ENCODE results near the gene ZDHHC14.

Gene ZDHHC14

GRCh38 chr6:157424491-157425020, 43.6 kb downstream of the ZDHHC14 start:
- ChIA-PET CTCF (no interaction called here), POLR2A (no interaction called here)
- no peak overlapping the region for H3K4me3 ChIP-seq (ENCODE audit: low read depth, low read length)
- TF ChIP-seq, protein P1, sequence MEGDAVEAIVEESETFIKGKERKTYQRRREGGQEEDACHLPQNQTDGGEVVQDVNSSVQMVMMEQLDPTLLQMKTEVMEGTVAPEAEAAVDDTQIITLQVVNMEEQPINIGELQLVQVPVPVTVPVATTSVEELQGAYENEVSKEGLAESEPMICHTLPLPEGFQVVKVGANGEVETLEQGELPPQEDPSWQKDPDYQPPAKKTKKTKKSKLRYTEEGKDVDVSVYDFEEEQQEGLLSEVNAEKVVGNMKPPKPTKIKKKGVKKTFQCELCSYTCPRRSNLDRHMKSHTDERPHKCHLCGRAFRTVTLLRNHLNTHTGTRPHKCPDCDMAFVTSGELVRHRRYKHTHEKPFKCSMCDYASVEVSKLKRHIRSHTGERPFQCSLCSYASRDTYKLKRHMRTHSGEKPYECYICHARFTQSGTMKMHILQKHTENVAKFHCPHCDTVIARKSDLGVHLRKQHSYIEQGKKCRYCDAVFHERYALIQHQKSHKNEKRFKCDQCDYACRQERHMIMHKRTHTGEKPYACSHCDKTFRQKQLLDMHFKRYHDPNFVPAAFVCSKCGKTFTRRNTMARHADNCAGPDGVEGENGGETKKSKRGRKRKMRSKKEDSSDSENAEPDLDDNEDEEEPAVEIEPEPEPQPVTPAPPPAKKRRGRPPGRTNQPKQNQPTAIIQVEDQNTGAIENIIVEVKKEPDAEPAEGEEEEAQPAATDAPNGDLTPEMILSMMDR (IDR thresholded peaks at IDR 0.05; ENCODE audit: insufficient read depth, low read length, missing control alignments) = no peak
- no peak for DNase-seq (ENCODE audit: low read depth, low spot score)

DNA sequence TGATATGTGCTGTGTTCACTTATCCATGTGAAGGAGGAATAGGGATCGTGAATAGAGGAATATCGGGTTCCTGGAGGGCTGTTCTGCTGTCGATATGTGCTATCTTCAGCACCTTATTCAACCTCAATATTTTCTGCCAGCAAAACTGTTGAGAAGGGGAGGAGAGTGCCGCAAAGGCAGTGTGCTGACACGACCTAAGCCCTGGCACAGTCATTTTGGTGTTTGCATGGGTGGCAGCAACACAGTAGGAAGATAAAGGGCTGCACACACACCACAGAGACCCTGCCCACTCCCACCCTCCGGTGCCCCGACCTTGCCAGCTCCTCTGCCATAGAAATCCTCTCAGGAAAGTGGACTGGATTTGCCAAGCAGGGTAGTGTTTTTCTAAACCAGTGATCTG, 47.0 kb downstream of the ZDHHC14 start:
- H3K4me3 ChIP-seq (ENCODE audit: low read depth, low read length) = no peak overlapping the region
- ChIA-PET CTCF (no interaction called here), POLR2A (no interaction called here)
- TF ChIP-seq, protein P1 (IDR thresholded peaks at IDR 0.05; ENCODE audit: insufficient read depth, low read length, missing control alignments) = no peak
- DNase-seq (ENCODE audit: low read depth, low spot score) = no peak

- no peak for DNase-seq (ENCODE audit: low read depth, low spot score)
- ChIA-PET POLR2A (no interaction called here), CTCF (no interaction called here)
- TF ChIP-seq, protein P1 (IDR thresholded peaks at IDR 0.05; ENCODE audit: insufficient read depth, low read length, missing control alignments) = no peak
- no peak overlapping the region for H3K4me3 ChIP-seq (ENCODE audit: low read depth, low read length)
These were observed 47.6 kb downstream of the ZDHHC14 start for GRCh38 chr6:157428427-157429202.

DNA sequence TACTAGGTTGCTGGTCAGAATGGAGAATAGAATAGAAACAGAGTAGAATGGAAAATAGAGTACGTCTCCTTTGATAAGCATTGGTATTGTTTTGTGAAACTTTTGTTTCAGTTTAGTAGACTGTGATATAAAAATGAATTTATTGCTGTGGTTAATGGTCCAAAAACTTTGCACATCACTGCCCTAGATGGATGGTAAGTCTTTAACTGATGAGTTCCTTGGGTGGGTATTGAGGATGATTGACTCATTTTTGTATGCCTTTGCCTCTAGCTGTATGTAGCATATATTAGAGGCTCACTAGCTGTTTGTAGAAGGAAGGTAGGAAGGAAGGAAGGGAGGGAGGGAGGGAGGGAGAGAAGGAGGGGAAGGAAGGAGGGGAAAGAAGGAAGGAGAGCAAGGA, 48.3 kb downstream of the ZDHHC14 start:
- CTCF ChIA-PET = no interaction called here
- H3K4me3 ChIP-seq (ENCODE audit: low read depth, low read length) = no peak overlapping the region
- TF ChIP-seq, protein P1 (IDR thresholded peaks at IDR 0.05; ENCODE audit: insufficient read depth, low read length, missing control alignments) = no peak
- POLR2A ChIA-PET = no interaction called here
- DNase-seq (ENCODE audit: low read depth, low spot score) = no peak

DNA sequence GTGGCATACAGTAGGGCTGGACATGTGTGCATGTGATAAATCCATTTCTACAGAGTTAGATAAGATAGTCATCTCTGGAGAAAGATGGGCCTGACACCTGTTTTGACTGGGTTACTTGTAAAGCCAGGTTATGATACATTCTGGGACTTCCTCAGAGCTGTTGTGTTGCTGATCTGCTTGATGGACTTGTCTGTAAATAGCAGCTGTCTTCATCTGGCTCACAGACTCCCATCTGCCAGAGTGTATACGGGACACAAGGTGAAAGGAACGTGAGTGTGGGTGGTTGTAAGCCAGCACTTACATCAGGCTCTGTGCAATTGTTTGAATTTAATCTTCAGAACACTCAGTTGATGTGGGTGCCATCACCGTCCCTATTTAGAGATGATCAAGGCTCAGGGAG, 49.8 kb downstream of the ZDHHC14 start:
- POLR2A ChIA-PET = no interaction called here
- no peak for DNase-seq (ENCODE audit: low read depth, low spot score)
- TF ChIP-seq, protein P1 (IDR thresholded peaks at IDR 0.05; ENCODE audit: insufficient read depth, low read length, missing control alignments) = no peak
- H3K4me3 ChIP-seq (ENCODE audit: low read depth, low read length) = no peak overlapping the region
- CTCF ChIA-PET = no interaction called here

DNA sequence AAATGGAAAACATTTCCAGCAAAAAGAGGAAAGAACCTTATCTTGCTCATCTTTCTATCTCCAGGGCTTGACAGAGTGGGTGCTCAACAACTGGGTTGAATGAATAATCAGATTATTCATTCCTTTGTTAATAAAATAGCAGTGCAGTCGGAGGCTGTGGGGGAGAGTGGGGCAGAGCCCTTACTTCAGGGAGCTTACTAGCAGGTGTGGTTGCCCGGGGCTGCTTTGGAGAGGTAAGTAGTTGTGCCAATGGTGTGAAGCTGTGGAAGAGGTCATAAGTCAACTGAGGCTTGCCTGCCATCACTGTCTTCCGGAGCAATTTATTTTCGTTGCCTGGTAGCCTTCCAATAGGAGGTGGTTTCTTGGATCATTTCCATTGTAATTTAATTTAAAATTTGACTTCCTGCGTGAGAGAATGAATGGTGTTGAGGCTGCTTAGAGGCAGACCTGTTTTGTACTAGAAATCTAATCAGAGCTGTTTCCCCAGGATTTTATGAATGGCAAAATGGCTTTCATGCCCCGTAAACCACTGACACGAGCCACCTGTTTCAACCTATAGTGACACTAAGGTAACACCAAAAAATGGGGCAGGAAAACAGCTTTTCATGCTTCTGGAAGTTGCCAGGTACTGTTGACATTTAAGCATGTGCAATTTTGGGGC, 51.4 kb downstream of the ZDHHC14 start:
- POLR2A ChIA-PET = no interaction called here
- TF ChIP-seq, protein P1 (IDR thresholded peaks at IDR 0.05; ENCODE audit: insufficient read depth, low read length, missing control alignments) = no peak
- H3K4me3 ChIP-seq (ENCODE audit: low read depth, low read length) = no peak overlapping the region
- no peak for DNase-seq (ENCODE audit: low read depth, low spot score)
- CTCF ChIA-PET = no interaction called here

All from AG04449 (cell line).